B cell (primary cell): ENCODE results near the gene EEPD1.

ENCODE experiments used
- EZH2 ChIP-seq: IDR thresholded peaks from 2 replicates; pipeline ENCODE4 v1.6.1; 2012; ENCODE audit warnings: borderline replicate concordance, low read depth, mild to moderate bottlenecking, moderate library complexity, low read length; ENCODE audit not compliant: insufficient read depth, poor library complexity, severe bottlenecking
- TF ChIP-seq, protein P1 (sequence below): fragments of 200-600 bp; IDR thresholded peaks from one replicate; pipeline ENCODE4 v1.8.0; 2022; ENCODE audit warnings: antibody characterized with exemption, mild to moderate bottlenecking

DNA sequence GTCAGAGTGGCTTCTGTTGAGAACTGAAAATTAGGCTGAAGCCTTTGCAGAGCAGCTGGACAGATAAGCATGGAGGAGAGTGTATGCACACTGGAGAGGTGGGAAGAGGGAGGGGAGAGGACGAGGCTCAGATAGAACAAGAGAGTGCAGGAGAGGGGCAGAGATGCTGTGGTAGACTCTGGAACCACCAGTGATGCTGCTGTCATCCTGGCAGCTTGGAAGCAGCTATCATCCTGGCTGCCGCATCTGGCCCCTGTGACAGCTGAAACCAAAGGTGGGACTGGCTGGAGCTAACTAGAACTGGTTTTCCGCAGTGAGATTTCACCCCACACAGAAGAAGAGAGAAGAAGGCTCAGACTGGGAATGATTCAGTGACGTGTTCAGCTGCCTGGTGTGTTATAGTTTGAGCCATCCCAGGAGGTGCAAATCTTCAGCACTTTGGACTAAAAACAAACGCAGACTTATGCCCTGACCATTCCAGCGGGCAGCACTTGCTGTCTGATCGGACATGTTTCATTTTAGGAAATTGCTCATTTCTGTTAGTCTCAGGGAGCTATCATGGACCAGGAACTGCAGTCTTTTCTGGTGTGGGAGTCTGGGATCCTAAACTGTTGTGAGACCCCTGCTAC, 38.4 kb downstream of the EEPD1 start:
- TF ChIP-seq, protein P1, sequence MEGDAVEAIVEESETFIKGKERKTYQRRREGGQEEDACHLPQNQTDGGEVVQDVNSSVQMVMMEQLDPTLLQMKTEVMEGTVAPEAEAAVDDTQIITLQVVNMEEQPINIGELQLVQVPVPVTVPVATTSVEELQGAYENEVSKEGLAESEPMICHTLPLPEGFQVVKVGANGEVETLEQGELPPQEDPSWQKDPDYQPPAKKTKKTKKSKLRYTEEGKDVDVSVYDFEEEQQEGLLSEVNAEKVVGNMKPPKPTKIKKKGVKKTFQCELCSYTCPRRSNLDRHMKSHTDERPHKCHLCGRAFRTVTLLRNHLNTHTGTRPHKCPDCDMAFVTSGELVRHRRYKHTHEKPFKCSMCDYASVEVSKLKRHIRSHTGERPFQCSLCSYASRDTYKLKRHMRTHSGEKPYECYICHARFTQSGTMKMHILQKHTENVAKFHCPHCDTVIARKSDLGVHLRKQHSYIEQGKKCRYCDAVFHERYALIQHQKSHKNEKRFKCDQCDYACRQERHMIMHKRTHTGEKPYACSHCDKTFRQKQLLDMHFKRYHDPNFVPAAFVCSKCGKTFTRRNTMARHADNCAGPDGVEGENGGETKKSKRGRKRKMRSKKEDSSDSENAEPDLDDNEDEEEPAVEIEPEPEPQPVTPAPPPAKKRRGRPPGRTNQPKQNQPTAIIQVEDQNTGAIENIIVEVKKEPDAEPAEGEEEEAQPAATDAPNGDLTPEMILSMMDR = no peak
- TF ChIP-seq EZH2 = no peak
